Umbilical cord (tissue), 2 donors: ENCODE measurements around the gene ZNF76. TPM values are rescaled to one million over a fixed set of nuclear protein-coding genes. Genes with fewer than 3 reads are reported as not detected.
A peak's percentile ranks its signal among the peaks of the same experiment; 100 is the strongest.
"Not testable (repeated sequence)": the region's sequence is repeated elsewhere in the genome, so short reads cannot be mapped to it uniquely, and the experiment has no call there.

Experiments
- DNase-seq: peaks from one replicate; pipeline ENCODE4 v3.0.0-alpha.2; 2015; ENCODE audit warnings: low spot score
- total RNA-seq: library from RNA; depleted of rRNA; stranded (reverse); fragments of >200 nt; gene quantifications from one replicate; pipeline ENCODE4 v1.2.3, GENCODE V29; 2014; ENCODE audit warnings: low replicate concordance; ENCODE audit not compliant: insufficient read depth

ZNF76 gene
- total RNA-seq, 1 donor from 2014 or later, result 9.9 TPM

- DNase-seq, result no peak
Measured at GRCh38 chr6:35298625-35299140, 39.1 kb downstream of the ZNF76 start.

DNA sequence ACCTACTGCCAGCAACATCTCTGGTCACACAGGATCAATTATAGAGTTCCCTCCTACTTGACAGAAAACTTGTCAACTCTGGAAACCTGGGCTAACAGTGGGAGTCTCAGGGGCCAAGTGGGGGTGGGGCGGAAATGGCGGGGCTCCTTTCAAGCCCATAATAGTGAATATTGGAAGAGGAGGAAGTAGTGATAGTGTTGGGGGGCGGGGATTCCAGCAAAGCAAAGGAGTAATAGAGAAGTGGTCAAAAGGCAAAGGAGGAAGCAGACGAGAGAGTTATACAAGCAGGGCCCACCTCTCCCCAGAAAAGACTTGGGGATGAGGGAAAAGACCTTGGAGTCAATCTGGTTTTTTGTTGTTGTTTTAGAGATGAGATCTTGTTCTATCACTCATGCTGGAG is 40.1 kb downstream of the ZNF76 start:
- DNase-seq, result peak; percentile 24

DNA sequence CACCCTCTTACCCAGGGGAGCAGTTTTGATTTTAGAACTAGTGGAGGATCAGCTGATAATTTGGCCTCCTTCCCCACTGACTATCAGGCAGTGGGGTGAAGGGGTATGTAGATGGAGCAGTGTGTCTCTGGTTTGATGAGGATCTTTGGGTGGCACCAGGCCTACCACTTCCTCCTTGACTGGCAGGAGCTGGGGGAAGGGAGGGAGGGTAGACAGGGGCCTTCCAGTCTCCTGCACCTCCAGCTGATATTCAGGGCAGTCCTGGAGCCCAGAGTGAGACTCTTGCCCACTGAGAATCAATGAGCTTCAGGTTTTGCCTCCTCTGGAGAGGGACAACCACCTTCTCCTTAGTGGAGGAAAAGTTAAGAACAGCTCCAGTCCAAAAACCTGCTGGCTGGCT is 41.3 kb downstream of the ZNF76 start:
- no peak for DNase-seq

GRCh38 chr6:35302604-35303241 is 43.2 kb downstream of the ZNF76 start:
- DNase-seq, result peak; percentile 64

DNA sequence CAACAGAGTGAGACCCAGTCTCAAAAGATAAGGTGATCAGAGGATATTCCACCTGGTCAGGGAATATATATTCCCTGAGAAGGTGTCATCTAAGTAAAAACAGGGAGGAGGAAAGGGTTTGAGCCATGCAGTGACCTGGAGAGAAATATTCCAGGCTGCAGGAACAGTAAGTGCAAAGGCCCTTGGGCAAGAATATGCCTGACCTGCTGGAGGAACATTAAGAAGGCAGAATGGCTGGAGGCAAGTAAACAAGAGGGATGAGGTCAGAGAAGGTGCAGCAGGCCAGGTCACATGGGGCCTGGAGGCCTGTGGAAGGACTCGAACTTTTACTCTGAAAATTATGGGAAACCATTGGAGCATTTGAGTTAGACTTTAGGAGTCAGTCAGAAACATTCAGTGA is 44.8 kb downstream of the ZNF76 start:
- DNase-seq, result no peak

- no peak for DNase-seq
Measured at GRCh38 chr6:35305117-35305516, 45.6 kb downstream of the ZNF76 start.

GRCh38 chr6:35307138-35307537 is 47.6 kb downstream of the ZNF76 start:
- not testable (repeated sequence) for DNase-seq

GRCh38 chr6:35308543-35308942 is 49.0 kb downstream of the ZNF76 start:
- DNase-seq, result not testable (repeated sequence)

GRCh38 chr6:35309611-35310264 is 50.2 kb downstream of the ZNF76 start:
- no peak for DNase-seq

GRCh38 chr6:35310265-35310831 is 50.8 kb downstream of the ZNF76 start:
- DNase-seq, result no peak

DNA sequence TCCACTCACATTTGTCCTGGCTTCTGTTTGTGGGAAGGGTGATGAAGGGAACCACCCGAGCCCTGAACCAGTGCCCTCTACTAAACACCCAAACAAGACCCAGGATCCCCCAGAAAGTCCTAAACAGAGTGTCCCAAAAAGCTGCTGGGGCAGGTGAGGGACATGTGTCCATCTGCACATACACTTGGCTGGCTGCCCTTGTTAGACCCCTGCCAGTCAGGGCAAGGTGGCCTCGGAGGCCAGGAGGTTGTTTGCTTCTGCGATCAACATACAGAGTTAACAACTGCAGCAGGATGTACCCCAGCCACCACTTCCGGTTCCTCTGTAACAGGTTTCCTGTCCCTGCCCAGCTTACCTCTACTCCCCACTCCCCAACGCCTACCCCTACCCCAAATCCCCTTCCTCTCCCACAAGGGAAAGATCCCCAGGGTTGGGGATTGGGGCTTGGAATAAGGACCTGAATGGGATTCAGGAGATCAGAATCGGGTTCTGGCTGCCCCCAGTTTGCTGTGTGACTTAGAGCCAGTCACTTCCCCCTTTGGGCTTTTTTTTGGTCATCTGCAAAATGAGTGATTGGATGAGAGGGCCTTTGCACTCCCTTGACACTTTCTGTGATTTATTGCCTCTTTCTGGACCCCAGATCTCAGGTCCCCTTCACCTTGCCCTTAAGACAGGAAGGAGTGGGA is 52.0 kb downstream of the ZNF76 start:
- no peak for DNase-seq

DNA sequence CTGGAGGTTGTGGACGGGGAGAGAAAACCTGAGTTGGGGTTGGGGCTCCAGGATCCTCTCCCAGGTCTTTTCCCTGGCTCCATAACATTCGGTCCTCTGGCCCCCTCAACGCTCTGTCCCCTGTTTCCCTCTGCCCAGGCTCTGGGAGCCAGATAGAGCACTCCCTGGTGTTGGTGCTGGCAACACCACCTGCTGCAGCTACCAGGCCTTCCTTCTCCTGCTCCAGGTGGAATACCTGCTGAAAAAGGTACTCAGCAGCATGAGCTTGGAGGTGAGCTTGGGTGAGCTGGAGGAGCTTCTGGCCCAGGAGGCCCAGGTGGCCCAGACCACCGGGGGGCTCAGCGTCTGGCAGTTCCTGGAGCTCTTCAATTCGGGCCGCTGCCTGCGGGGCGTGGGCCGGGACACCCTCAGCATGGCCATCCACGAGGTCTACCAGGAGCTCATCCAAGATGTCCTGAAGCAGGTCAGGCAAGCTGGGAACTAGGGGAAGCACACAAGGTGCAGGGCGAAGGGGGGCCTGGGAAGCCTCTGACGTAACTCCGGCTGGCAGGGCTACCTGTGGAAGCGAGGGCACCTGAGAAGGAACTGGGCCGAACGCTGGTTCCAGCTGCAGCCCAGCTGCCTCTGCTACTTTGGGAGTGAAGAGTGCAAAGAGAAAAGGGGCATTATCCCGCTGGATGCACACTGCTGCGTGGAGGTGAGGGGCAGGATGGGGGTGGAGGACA is 52.7 kb downstream of the ZNF76 start:
- no peak for DNase-seq

DNA sequence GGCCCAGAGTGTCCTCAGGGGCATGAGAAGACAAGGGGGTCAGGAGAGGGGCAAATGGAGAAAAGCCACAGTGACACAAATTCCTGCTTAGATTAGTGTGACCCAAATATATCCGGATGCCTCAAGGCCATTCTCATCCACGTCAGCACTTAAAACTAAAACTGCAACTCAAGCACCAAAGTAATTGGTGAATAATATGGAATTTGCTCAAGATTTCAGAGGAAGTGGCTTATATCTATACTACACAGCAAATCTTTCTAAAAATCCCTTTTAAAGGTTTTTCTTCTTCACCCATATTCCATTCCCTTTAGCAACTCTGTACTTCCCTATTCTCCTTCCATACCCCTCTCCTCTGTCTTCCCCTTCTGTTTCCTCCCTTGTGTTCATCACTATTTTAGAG is 53.3 kb downstream of the ZNF76 start:
- DNase-seq, result no peak

GRCh38 chr6:35317483-35318195 is 58.1 kb downstream of the ZNF76 start:
- DNase-seq, result no peak

DNA sequence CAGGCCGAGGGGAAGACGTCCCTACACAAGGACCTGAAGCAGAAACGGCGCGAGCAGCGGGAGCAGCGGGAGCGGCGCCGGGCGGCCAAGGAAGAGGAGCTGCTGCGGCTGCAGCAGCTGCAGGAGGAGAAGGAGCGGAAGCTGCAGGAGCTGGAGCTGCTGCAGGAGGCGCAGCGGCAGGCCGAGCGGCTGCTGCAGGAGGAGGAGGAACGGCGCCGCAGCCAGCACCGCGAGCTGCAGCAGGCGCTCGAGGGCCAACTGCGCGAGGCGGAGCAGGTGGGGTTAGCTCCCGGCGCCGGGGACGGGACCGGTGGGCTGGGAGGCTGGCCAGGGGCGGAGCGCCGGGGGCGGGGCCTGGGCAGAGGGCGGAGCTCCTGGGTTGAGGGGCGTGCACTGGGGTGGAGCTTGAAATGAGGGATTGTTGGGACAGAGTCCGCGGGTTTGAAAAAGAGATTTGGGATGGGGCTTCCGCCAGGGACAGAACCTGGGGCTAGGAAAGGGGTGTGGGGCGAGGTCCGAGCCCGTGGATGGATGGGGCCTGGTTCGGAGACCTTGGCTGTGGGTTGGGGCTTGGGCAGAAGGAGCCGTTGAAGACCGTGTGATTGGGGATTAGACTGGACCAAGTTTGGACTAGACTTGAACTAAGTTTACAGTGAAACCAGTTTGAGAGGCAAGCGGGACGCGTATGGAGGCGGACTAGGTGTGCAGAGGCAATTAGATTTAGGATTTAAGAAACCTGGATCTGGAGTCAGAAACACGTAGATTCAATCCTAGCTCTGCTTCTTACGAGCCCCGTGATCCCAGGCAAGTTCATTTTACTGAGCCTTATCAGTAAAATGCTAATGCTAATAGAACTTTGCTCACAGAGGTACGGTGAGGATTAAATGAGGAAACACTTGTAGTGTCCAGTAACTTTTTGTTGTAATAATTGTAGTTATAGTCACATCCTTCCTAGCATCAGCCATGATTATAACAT is 58.9 kb downstream of the ZNF76 start:
- peak; percentile 75 for DNase-seq

GRCh38 chr6:35319346-35320030 is 60.0 kb downstream of the ZNF76 start:
- DNase-seq, result no peak

DNA sequence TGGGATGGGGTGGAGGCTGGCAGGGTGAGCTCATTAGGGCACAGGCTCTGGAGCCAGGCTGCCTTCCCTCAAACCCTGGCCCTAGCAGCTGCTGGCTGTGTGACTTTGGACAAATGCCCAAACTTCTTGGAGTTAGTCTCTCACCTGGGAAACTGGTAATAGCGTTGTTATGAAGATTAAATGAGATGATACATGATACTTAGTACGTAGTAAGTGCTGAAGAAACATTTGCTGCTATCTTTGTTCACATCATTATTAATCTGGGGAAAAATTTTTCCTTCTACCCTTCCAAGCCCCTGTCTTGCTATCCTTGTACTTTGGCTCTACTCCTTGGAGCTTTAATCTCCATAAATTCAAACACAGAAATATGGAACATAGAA is 60.5 kb downstream of the ZNF76 start:
- no peak for DNase-seq

- DNase-seq, result no peak
Measured at GRCh38 chr6:35321091-35321490, 61.6 kb downstream of the ZNF76 start.

DNA sequence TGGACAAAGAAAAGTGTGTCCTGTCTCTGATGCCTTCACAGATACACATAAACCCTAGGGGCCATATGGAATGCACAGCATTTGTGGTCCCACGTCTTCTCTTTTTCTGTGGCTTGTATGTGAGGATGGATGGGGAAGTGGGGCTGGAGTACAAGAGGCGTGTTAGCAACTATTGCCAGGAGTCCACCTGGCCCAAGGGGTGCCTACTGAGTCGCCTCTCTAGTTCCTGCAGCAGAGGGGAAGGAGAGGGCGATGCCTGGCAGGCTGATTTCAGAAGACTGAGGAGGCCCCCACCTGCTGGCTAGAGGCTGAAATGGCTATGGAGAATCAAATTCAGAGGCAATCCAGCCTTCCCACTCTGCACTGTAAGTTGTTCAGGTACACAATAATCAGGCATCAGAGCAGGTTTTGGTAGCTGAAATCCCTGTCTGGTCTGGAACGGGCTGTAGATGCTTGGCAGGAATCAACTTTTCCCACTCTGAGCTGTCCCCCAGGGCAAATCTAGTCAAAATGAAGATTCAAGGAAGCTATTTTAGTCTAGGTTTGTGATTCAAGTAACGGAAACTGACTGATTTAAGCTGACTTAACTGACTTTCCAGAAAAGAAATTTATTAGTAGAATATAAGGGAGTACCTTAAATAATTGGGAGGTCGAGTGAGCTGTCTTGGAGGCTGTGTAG is 68.0 kb downstream of the ZNF76 start:
- peak; percentile 51 for DNase-seq
